Lower leg skin (tissue), 3 donors: ENCODE data around the gene CCDC198.

Experiments
- POLR2A ChIP-seq, 2 donors: fragments of 450-650 bp; IDR thresholded peaks; one replicate each; pipeline ENCODE4 v1.6.1; 2016 to 2017; ENCODE audit warnings: antibody characterized with exemption in 2 of 2, mild to moderate bottlenecking in 1 of 2, moderate library complexity in 1 of 2
- TF ChIP-seq, protein P1 (sequence below), 3 donors: fragments of 450-650 bp; IDR thresholded peaks; one replicate each; pipeline ENCODE4 v1.5.1; 2016; ENCODE audit warnings: antibody characterized with exemption in 3 of 3, mild to moderate bottlenecking in 3 of 3, moderate library complexity in 2 of 3

DNA sequence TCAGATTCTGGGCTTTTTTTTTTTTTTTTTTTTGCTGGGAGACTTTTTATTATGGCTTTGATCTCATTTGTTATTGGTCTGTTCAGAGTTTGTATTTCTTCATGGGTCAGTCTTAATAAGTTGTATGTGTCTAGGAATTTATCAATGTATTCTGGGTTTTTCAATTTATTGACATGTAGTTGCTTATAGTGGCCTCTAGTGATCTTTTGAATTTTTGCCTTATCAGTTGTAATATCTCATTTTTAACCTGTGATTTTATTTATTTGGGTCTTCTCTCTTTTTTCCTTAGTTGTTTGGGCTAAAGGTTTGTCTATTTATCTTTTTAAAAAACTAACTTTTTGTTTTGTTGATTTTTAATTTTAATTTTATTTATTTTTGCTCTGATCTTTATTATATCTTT is 57.7 kb downstream of the CCDC198 start:
- TF ChIP-seq, protein P1, sequence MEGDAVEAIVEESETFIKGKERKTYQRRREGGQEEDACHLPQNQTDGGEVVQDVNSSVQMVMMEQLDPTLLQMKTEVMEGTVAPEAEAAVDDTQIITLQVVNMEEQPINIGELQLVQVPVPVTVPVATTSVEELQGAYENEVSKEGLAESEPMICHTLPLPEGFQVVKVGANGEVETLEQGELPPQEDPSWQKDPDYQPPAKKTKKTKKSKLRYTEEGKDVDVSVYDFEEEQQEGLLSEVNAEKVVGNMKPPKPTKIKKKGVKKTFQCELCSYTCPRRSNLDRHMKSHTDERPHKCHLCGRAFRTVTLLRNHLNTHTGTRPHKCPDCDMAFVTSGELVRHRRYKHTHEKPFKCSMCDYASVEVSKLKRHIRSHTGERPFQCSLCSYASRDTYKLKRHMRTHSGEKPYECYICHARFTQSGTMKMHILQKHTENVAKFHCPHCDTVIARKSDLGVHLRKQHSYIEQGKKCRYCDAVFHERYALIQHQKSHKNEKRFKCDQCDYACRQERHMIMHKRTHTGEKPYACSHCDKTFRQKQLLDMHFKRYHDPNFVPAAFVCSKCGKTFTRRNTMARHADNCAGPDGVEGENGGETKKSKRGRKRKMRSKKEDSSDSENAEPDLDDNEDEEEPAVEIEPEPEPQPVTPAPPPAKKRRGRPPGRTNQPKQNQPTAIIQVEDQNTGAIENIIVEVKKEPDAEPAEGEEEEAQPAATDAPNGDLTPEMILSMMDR (IDR thresholded peaks at IDR 0.05), result no peak
- TF ChIP-seq POLR2A (IDR thresholded peaks at IDR 0.05), result no peak
